A673 (cell line): Measurements from ENCODE around the gene GRIN3B.

Experiments
- EZH2 ChIP-seq: fragments of 200-600 bp; sonication (generic); IDR thresholded peaks from 2 replicates; pipeline ENCODE4 v1.6.1; 2017; ENCODE audit warnings: borderline replicate concordance, low read depth, mild to moderate bottlenecking, mixed read lengths, antibody characterized with exemption, low read length; ENCODE audit not compliant: poor library complexity, severe bottlenecking
- TF ChIP-seq, protein P1 (sequence below): fragments of 300-800, 200-600 bp; sonication (generic); conservative IDR thresholded peaks from 2 replicates; pipeline ENCODE4 v1.5.1; 2017; ENCODE audit warnings: low read depth, mild to moderate bottlenecking, antibody characterized with exemption, low read length, moderate library complexity, mixed read lengths

DNA sequence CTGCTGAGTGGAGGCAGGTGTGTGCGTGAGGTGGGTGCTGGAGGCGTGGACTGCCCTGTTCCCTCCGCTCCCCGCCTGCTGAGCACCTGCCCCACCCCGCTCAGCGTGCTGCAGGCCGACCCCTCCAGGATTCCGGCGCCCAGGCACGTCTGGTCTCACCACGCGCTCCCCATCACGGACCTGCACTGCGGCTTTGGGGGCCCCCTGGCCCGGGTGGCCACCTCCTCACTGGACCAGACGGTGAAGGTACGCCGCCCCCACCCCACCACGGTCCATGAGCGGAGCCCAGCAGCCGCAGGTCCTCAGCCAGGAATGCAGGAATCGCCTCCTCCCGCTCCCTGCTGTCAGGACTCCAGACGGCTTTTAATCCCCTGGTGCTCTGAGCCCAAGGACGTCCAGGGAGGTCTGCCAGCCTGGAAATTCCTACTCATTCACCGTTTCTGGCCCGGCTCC, 10.1 kb upstream of the GRIN3B start:
- TF ChIP-seq, protein P1, sequence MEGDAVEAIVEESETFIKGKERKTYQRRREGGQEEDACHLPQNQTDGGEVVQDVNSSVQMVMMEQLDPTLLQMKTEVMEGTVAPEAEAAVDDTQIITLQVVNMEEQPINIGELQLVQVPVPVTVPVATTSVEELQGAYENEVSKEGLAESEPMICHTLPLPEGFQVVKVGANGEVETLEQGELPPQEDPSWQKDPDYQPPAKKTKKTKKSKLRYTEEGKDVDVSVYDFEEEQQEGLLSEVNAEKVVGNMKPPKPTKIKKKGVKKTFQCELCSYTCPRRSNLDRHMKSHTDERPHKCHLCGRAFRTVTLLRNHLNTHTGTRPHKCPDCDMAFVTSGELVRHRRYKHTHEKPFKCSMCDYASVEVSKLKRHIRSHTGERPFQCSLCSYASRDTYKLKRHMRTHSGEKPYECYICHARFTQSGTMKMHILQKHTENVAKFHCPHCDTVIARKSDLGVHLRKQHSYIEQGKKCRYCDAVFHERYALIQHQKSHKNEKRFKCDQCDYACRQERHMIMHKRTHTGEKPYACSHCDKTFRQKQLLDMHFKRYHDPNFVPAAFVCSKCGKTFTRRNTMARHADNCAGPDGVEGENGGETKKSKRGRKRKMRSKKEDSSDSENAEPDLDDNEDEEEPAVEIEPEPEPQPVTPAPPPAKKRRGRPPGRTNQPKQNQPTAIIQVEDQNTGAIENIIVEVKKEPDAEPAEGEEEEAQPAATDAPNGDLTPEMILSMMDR = no peak
- no peak for TF ChIP-seq EZH2
